Esophagus squamous epithelium (tissue), 4 donors: ENCODE measurements around the gene ADGRG3.

ENCODE experiments used
- POLR2A ChIP-seq, 4 donors: fragments of 450-650 bp; IDR thresholded peaks; one replicate each; pipeline ENCODE4 v1.6.1; 2017; ENCODE audit warnings: antibody characterized with exemption in 4 of 4, mild to moderate bottlenecking in 4 of 4, moderate library complexity in 3 of 4
- TF ChIP-seq, protein P1 (sequence below), 6 experiments: fragments of 450-650 bp in 4 of 6; fragments of 200-600 bp in 2 of 6; sonication (generic) in 2 of 6; IDR thresholded peaks; one replicate each; pipeline ENCODE4 v1.5.1; 2016 to 2019; ENCODE audit warnings: antibody characterized with exemption in 6 of 6, mild to moderate bottlenecking in 4 of 6, moderate library complexity in 4 of 6

DNA sequence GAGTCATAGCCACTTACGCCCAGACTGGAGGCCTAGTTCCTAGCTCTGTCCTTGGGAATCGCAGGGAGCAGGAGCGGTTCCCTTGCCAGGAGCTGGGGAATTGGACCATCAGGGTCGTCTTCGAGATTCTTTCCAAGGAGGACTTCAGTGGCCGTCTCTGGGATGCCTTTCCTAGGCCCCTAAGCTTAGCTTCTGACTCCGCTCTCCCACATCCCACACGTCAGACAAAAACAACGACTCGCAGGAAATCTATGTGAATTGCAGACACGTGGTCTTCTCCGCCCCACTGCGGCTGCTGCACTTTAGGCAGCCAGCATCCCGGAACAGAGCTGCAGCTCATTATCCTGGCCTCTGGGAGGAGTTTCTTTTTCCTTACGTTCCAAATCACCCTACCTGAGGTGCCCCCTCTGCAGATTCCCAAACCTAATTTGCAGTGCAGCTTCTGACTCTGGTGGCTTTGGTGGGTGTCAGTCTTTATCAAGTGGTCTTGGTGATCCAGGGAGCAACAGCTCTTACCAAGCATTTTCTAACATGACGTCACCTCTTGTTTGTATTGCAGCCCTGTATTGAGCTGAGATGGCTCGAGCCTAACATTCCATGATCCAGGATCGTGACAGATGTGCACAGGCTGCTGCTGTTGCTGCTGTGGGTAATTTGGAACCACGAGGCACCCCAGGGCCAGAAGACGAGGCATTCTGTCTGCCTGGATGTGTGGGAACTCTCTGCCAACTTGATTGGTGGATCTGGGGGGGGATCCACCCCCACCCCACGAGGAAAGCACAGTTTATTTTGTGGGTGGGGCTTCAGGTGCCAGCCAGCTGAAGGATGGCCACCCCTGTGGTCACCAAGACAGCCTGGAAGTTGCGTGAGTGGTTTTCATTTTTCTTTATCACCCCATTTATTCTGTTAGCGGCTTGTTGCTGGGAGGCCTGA is 68.6 kb downstream of the ADGRG3 start:
- TF ChIP-seq, protein P1, sequence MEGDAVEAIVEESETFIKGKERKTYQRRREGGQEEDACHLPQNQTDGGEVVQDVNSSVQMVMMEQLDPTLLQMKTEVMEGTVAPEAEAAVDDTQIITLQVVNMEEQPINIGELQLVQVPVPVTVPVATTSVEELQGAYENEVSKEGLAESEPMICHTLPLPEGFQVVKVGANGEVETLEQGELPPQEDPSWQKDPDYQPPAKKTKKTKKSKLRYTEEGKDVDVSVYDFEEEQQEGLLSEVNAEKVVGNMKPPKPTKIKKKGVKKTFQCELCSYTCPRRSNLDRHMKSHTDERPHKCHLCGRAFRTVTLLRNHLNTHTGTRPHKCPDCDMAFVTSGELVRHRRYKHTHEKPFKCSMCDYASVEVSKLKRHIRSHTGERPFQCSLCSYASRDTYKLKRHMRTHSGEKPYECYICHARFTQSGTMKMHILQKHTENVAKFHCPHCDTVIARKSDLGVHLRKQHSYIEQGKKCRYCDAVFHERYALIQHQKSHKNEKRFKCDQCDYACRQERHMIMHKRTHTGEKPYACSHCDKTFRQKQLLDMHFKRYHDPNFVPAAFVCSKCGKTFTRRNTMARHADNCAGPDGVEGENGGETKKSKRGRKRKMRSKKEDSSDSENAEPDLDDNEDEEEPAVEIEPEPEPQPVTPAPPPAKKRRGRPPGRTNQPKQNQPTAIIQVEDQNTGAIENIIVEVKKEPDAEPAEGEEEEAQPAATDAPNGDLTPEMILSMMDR (IDR thresholded peaks at IDR 0.05) = peak in 1 of 6 experiments; percentile 36
- TF ChIP-seq POLR2A (IDR thresholded peaks at IDR 0.05) = no peak
